GM18517 (cell line): ENCODE data around the gene CRIP1.

Experiments
- ATAC-seq: cut with Tn5 transposase; IDR thresholded peaks from one replicate; pipeline ENCODE4 v1.9.1; 2021; ENCODE audit warnings: mild to moderate bottlenecking, moderate library complexity; ENCODE audit not compliant: unreplicated experiment

CRIP1 gene

GRCh38 chr14:105480199-105480746 is 6.4 kb upstream of the CRIP1 start:
- no peak for ATAC-seq

- peak; percentile 51 for ATAC-seq
Observed at GRCh38 chr14:105480807-105481801, 5.6 kb upstream of the CRIP1 start.

- ATAC-seq: peak; percentile 63
Observed at GRCh38 chr14:105481886-105482457, 4.7 kb upstream of the CRIP1 start.

GRCh38 chr14:105482486-105483110 is 4.1 kb upstream of the CRIP1 start:
- no peak for ATAC-seq

- no peak for ATAC-seq
Observed at GRCh38 chr14:105483300-105484068, 3.2 kb upstream of the CRIP1 start.

GRCh38 chr14:105484069-105484996 is 2.4 kb upstream of the CRIP1 start:
- ATAC-seq: no peak

- ATAC-seq: no peak
Observed at GRCh38 chr14:105484997-105485393, 1.7 kb upstream of the CRIP1 start.

GRCh38 chr14:105485739-105486162 is 935 bp upstream of the CRIP1 start:
- no peak for ATAC-seq

GRCh38 chr14:105486974-105487448 is 325 bp downstream of the CRIP1 start:
- no peak for ATAC-seq

- no peak for ATAC-seq
Observed at GRCh38 chr14:105487449-105487985, 831 bp downstream of the CRIP1 start.

- no peak for ATAC-seq
Observed at GRCh38 chr14:105487986-105488777, 1.5 kb downstream of the CRIP1 start.

GRCh38 chr14:105488781-105489541 is 2.3 kb downstream of the CRIP1 start:
- no peak for ATAC-seq

- ATAC-seq: no peak
Observed at GRCh38 chr14:105489542-105490266, 3.0 kb downstream of the CRIP1 start.

- ATAC-seq: no peak
Observed at GRCh38 chr14:105490267-105490571, 3.5 kb downstream of the CRIP1 start.

GRCh38 chr14:105490572-105491365 is 4.1 kb downstream of the CRIP1 start, which contains the start of gene TEDC1:
Gene TEDC1, plus strand, starts transcription at chr14:105491246. Its CDS starts 130 bp downstream, at chr14:105491376.
- peak; percentile 77 for ATAC-seq

GRCh38 chr14:105491366-105491973 is 4.8 kb downstream of the CRIP1 start:
- peak; percentile 6 for ATAC-seq
